H9 (cell line): ENCODE measurements around the gene TTC9. TPM values are rescaled to one million over a fixed set of nuclear protein-coding genes. Genes with fewer than 3 reads are reported as not detected.

Experiments
- DNase-seq: peaks from one replicate; pipeline ENCODE4 v3.0.0-alpha.2; 2017
- H2AFZ ChIP-seq: one replicate; pipeline ENCODE4 v1.6.1; 2013; ENCODE audit warnings: mild to moderate bottlenecking, low read length, control low read depth, moderate library complexity
- H2AK5ac ChIP-seq: 2 replicates; pipeline ENCODE4 v1.6.1; 2013; ENCODE audit warnings: low read length, control low read depth, mixed read lengths; ENCODE audit not compliant: insufficient read length
- H2BK120ac ChIP-seq: one replicate; pipeline ENCODE4 v1.6.1; 2013; ENCODE audit warnings: low read depth, mild to moderate bottlenecking, low read length, control low read depth, inconsistent platforms; ENCODE audit not compliant: poor library complexity, severe bottlenecking
- H2BK12ac ChIP-seq: 2 replicates; pipeline ENCODE4 v1.6.1; 2013; ENCODE audit warnings: low read length, control low read depth, mixed read lengths, low read depth; ENCODE audit not compliant: insufficient read length
- H2BK15ac ChIP-seq: 2 replicates; pipeline ENCODE4 v1.6.1; 2013; ENCODE audit warnings: low read depth, low read length, control low read depth
- H2BK20ac ChIP-seq: one replicate; pipeline ENCODE4 v1.6.1; 2013; ENCODE audit warnings: low read depth, mild to moderate bottlenecking, low read length, control low read depth, inconsistent platforms; ENCODE audit not compliant: poor library complexity, severe bottlenecking
- H2BK5ac ChIP-seq: 2 replicates; pipeline ENCODE4 v1.6.1; 2013; ENCODE audit warnings: low read length, control low read depth, mixed read lengths; ENCODE audit not compliant: insufficient read length
- H3K14ac ChIP-seq: 2 replicates; pipeline ENCODE4 v1.6.1; 2013; ENCODE audit warnings: low read length, control low read depth; ENCODE audit not compliant: insufficient read depth
- H3K18ac ChIP-seq: 2 replicates; pipeline ENCODE4 v1.6.1; 2013; ENCODE audit warnings: low read depth, mild to moderate bottlenecking, mixed read lengths, low read length, control low read depth; ENCODE audit not compliant: insufficient read length
- H3K23ac ChIP-seq: 2 replicates; pipeline ENCODE4 v1.6.1; 2013; ENCODE audit warnings: low read length, control low read depth, mixed read lengths, low read depth; ENCODE audit not compliant: insufficient read length
- H3K23me2 ChIP-seq: 2 replicates; pipeline ENCODE4 v1.6.1; 2013; ENCODE audit warnings: low read depth, mild to moderate bottlenecking, mixed read lengths, low read length, control low read depth; ENCODE audit not compliant: insufficient read length, poor library complexity, severe bottlenecking
- H3K27ac ChIP-seq: 2 replicates; pipeline ENCODE4 v1.5.1; 2013; ENCODE audit warnings: low read length, control low read depth, mixed read lengths, low read depth; ENCODE audit not compliant: insufficient read length
- H3K27me3 ChIP-seq: 2 replicates; pipeline ENCODE4 v1.6.1; 2013; ENCODE audit warnings: low read length, control low read depth, inconsistent platforms; ENCODE audit not compliant: insufficient read depth
- H3K4ac ChIP-seq: 2 replicates; pipeline ENCODE4 v1.6.1; 2013; ENCODE audit warnings: low read depth, mild to moderate bottlenecking, control low read depth, inconsistent platforms, low read length, moderate library complexity
- H3K4me1 ChIP-seq: 2 replicates; pipeline ENCODE4 v1.6.1; 2013; ENCODE audit warnings: low read length, control low read depth, inconsistent platforms; ENCODE audit not compliant: insufficient read depth
- H3K4me2 ChIP-seq: 2 replicates; pipeline ENCODE4 v1.6.1; 2013; ENCODE audit warnings: low read length, control low read depth, mixed read lengths; ENCODE audit not compliant: insufficient read length, insufficient read depth
- H3K56ac ChIP-seq: 2 replicates; pipeline ENCODE4 v1.6.1; 2013; ENCODE audit warnings: low read depth, mild to moderate bottlenecking, mixed read lengths, low read length, control low read depth; ENCODE audit not compliant: insufficient read length
- H3K79me1 ChIP-seq: 2 replicates; pipeline ENCODE4 v1.6.1; 2013; ENCODE audit warnings: low read depth, mild to moderate bottlenecking, moderate library complexity, low read length, control low read depth, inconsistent platforms; ENCODE audit not compliant: insufficient read depth, poor library complexity, severe bottlenecking
- H3K79me2 ChIP-seq: 2 replicates; pipeline ENCODE4 v1.6.1; 2013; ENCODE audit warnings: low read length, control low read depth, inconsistent platforms; ENCODE audit not compliant: insufficient read depth
- H3K9ac ChIP-seq: 2 replicates; pipeline ENCODE4 v1.6.1; 2013; ENCODE audit warnings: low read length, control low read depth, mixed read lengths; ENCODE audit not compliant: insufficient read length; ENCODE audit errors: extremely low read depth
- H3K9me3 ChIP-seq: one replicate; pipeline ENCODE4 v1.6.1; 2013; ENCODE audit warnings: low read depth, low read length, inconsistent platforms; ENCODE audit not compliant: control insufficient read depth
- H3T11ph ChIP-seq: one replicate; pipeline ENCODE4 v1.6.1; 2013; ENCODE audit warnings: mild to moderate bottlenecking, low read length, control low read depth, inconsistent platforms
- H4K20me1 ChIP-seq: one replicate; pipeline ENCODE4 v1.6.1; 2013; ENCODE audit not compliant: control insufficient read depth, insufficient read length, insufficient read depth
- H4K5ac ChIP-seq: 2 replicates; pipeline ENCODE4 v1.6.1; 2013; ENCODE audit warnings: low read depth, mild to moderate bottlenecking, mixed read lengths, low read length, control low read depth; ENCODE audit not compliant: insufficient read length
- H4K8ac ChIP-seq: replicated peaks from 2 replicates; pipeline ENCODE4 v1.6.1; 2013; ENCODE audit warnings: low read length, control low read depth, mixed read lengths, low read depth; ENCODE audit not compliant: insufficient read length
- H4K91ac ChIP-seq: 2 replicates; pipeline ENCODE4 v1.6.1; 2013; ENCODE audit warnings: low read depth, mild to moderate bottlenecking, moderate library complexity, mixed read lengths, low read length, control low read depth; ENCODE audit not compliant: insufficient read length
- H3K27ac Mint-ChIP-seq, 3 experiments: 2 replicates in 2 of 3; 3 replicates in 1 of 3; pipeline ENCODE4 v1.8.0; 2020 to 2021; ENCODE audit warnings: mixed read lengths in 3 of 3, mild to moderate bottlenecking in 1 of 3, moderate library complexity in 1 of 3
- H3K27me3 Mint-ChIP-seq: 2 replicates; pipeline ENCODE4 v1.8.0; 2021; ENCODE audit warnings: low read depth, mild to moderate bottlenecking, moderate library complexity, mixed read lengths
- H3K36me3 Mint-ChIP-seq, 3 experiments: 2 replicates in 2 of 3; 3 replicates in 1 of 3; pipeline ENCODE4 v1.8.0; 2020 to 2021; ENCODE audit warnings: low read depth in 3 of 3, mixed read lengths in 3 of 3; ENCODE audit not compliant: insufficient read depth in 1 of 3
- H3K4me1 Mint-ChIP-seq, 2 experiments: 2 replicates each; pipeline ENCODE4 v1.8.0; 2020; ENCODE audit warnings: mixed read lengths in 2 of 2
- H3K4me3 Mint-ChIP-seq, 2 experiments: 2 replicates in 1 of 2; 3 replicates in 1 of 2; pipeline ENCODE4 v1.8.0; 2020 to 2021; ENCODE audit warnings: mild to moderate bottlenecking in 2 of 2, mixed read lengths in 2 of 2, moderate library complexity in 1 of 2
- H3K9me3 Mint-ChIP-seq, 2 experiments: 2 replicates in 1 of 2; 3 replicates in 1 of 2; pipeline ENCODE4 v1.8.0; 2020; ENCODE audit warnings: mild to moderate bottlenecking in 2 of 2, mixed read lengths in 2 of 2, moderate library complexity in 1 of 2
- WGBS: extraction: QIAGEN DNeasy Blood & Tissue Kit; methylation state at CpG from one replicate; pipeline ENCODE4 v1.1.7; 2013; ENCODE audit warnings: missing lambda C conversion rate, low lambda C conversion rate, mixed read lengths; ENCODE audit not compliant: insufficient read length; ENCODE audit errors: extremely low coverage; 5-methylcytosine and 5-hydroxymethylcytosine counted together
- total RNA-seq: library from RNA; stranded (reverse); gene quantifications from 2 replicates; pipeline ENCODE4 v1.2.1, GENCODE V29; 2021
- TF ChIP-seq, protein P1 (sequence below): fragments of 200-600 bp; sonication (generic); conservative IDR thresholded peaks from 3 replicates; pipeline ENCODE4 v1.8.0; 2021; ENCODE audit warnings: antibody characterized with exemption, mild to moderate bottlenecking

TTC9 gene
- total RNA-seq, 1 experiment from 2014 or later = 17.4 TPM

DNA sequence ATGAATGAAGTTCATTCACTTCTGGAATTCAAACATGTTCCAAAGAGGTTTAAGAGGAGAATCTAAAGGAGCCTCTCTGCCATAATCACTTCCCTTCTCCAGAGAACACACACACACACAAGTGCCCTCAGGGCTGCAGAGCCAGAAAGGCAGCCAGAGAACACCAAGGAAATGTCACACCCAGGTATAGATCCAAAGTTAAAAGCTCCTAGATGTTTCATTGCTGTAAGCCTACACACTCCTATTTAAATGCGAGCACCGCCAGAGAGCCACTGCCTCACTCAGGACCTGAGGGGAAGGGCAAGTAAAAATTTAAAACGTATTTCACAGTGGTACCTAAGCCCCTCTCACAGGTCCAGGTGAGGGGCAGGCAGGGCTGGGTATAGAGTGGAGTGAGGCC is 82.4 kb downstream of the TTC9 start:
- Histone ChIP-seq H3K18ac (no peak overlapping the region), H2BK5ac (no peak overlapping the region), H3K27ac (no peak overlapping the region), H3K23ac (no peak overlapping the region), H2AK5ac (no peak overlapping the region), H2AFZ (no peak overlapping the region), H2BK12ac (no peak overlapping the region), H3K4me2 (no peak overlapping the region), H3K4ac (no peak overlapping the region), H3T11ph (no peak overlapping the region), H3K23me2 (no peaks in the 10 kb centered on the region), H3K9ac (no peak overlapping the region), H4K91ac (no peak overlapping the region), H3K56ac (no peak overlapping the region), H2BK120ac (no peak overlapping the region), H4K5ac (no peak overlapping the region), H4K8ac (no peak overlapping the region), H2BK20ac (no peak overlapping the region), H3K79me2 (no peaks in the 10 kb centered on the region), H3K4me1 (no peaks in the 10 kb centered on the region; the same call in 1 of the 2 replicates), H3K79me1 (no peaks in the 10 kb centered on the region), H3K27me3 (no peaks in the 10 kb centered on the region), H3K14ac (no peak overlapping the region), H2BK15ac (no peak overlapping the region), H3K9me3 (no peaks in the 10 kb centered on the region), H4K20me1 (no peaks in the 10 kb centered on the region)
- WGBS = no CpG with 5 or more reads among the region's 3 CpGs
- Mint-ChIP-seq H3K27me3 (no peaks in the 10 kb centered on the region), H3K4me3 (no peak overlapping the region), H3K4me1 (peaks cover 20 to 22% of the 10 kb centered on the region in 2 experiments), H3K27ac (no peak overlapping the region), H3K36me3 (peaks cover 6 to 15% (median 10%) of the 10 kb centered on the region in 3 experiments), H3K9me3 (no peaks in the 10 kb centered on the region)
- TF ChIP-seq, protein P1, sequence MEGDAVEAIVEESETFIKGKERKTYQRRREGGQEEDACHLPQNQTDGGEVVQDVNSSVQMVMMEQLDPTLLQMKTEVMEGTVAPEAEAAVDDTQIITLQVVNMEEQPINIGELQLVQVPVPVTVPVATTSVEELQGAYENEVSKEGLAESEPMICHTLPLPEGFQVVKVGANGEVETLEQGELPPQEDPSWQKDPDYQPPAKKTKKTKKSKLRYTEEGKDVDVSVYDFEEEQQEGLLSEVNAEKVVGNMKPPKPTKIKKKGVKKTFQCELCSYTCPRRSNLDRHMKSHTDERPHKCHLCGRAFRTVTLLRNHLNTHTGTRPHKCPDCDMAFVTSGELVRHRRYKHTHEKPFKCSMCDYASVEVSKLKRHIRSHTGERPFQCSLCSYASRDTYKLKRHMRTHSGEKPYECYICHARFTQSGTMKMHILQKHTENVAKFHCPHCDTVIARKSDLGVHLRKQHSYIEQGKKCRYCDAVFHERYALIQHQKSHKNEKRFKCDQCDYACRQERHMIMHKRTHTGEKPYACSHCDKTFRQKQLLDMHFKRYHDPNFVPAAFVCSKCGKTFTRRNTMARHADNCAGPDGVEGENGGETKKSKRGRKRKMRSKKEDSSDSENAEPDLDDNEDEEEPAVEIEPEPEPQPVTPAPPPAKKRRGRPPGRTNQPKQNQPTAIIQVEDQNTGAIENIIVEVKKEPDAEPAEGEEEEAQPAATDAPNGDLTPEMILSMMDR = no peak
- no peak for DNase-seq
